Activated CD8-positive, alpha-beta memory T cell treated with anti-CD3 and anti-CD28 coated beads for 48 hours (primary cell): Measurements from ENCODE around the gene SH2D2A.
A peak's percentile ranks its signal among the peaks of the same experiment; 100 is the strongest.

Source experiments
- DNase-seq, 3 experiments: peaks; one replicate each; pipeline ENCODE4 v3.0.0-alpha.2; 2020; ENCODE audit warnings: low read depth in 2 of 3, low spot score in 2 of 3

Gene SH2D2A

GRCh38 chr1:156816561-156817328 is at the start of gene SH2D2A:
SH2D2A (minus strand) TSS chr1:156816848; CDS start chr1:156816708, 140 bp downstream.
- DNase-seq = peak; percentile 67 to 90 (median 89)

- no peak for DNase-seq
Measured at GRCh38 chr1:156865865-156866248, 49.2 kb upstream of the SH2D2A start.

- DNase-seq = no peak
Measured at GRCh38 chr1:156865258-156865657, 48.6 kb upstream of the SH2D2A start.

- no peak for DNase-seq
Measured at GRCh38 chr1:156864796-156865195, 48.1 kb upstream of the SH2D2A start.

- no peak for DNase-seq
Measured at GRCh38 chr1:156863631-156864030, 47.0 kb upstream of the SH2D2A start.

GRCh38 chr1:156862997-156863599 is 46.5 kb upstream of the SH2D2A start:
- no peak for DNase-seq

GRCh38 chr1:156862584-156862983 is 45.9 kb upstream of the SH2D2A start:
- DNase-seq = no peak

- DNase-seq = no peak
Measured at GRCh38 chr1:156860628-156861423, 44.2 kb upstream of the SH2D2A start, which contains the start of gene NTRK1. NTRK1 (plus strand) TSS chr1:156860865; CDS start chr1:156860935, 70 bp downstream.

GRCh38 chr1:156860113-156860627 is 43.5 kb upstream of the SH2D2A start:
- DNase-seq = peak in 1 of 3 experiments; percentile 54

GRCh38 chr1:156859523-156860112 is 43.0 kb upstream of the SH2D2A start:
- DNase-seq = no peak

- DNase-seq = no peak
Measured at GRCh38 chr1:156858959-156859522, 42.4 kb upstream of the SH2D2A start, which contains the start of gene INSRR. INSRR (minus strand) TSS chr1:156859117; CDS start chr1:156858621, 496 bp downstream.

- no peak for DNase-seq
Measured at GRCh38 chr1:156858555-156858956, 41.9 kb upstream of the SH2D2A start.

- DNase-seq = no peak
Measured at GRCh38 chr1:156857532-156857931, 40.9 kb upstream of the SH2D2A start.

- DNase-seq = no peak
Measured at GRCh38 chr1:156856282-156856785, 39.7 kb upstream of the SH2D2A start.

- no peak for DNase-seq
Measured at GRCh38 chr1:156854634-156855033, 38.0 kb upstream of the SH2D2A start.

GRCh38 chr1:156853761-156854160 is 37.1 kb upstream of the SH2D2A start:
- no peak for DNase-seq

GRCh38 chr1:156852418-156852874 is 35.8 kb upstream of the SH2D2A start:
- DNase-seq = no peak

- DNase-seq = no peak
Measured at GRCh38 chr1:156851779-156852417, 35.2 kb upstream of the SH2D2A start.

GRCh38 chr1:156849151-156849496 is 32.5 kb upstream of the SH2D2A start:
- DNase-seq = no peak
